Measurements from ENCODE around the gene TSNAX.
"Not testable (repeated sequence)": the region's sequence is repeated elsewhere in the genome, so short reads cannot be mapped to it uniquely, and the experiment has no call there.

TSNAX gene

GRCh38 chr1:231564373-231564772, 35.9 kb downstream of the TSNAX start:
- Histone ChIP-seq H3K4me1 (ENCODE audit: low read length) (no peaks in the 10 kb centered on the region), H3K9me2 (replicated peaks; ENCODE audit: insufficient read depth, low read length) (no peaks in the 10 kb centered on the region), H2AFZ (ENCODE audit: low read length) (no peak overlapping the region), H4K20me1 (ENCODE audit: insufficient read depth, low read length) (0 out of 2 replicates have a peak, but pooled peaks cover 4% of the 10 kb centered on the region), H3F3A (ENCODE audit: insufficient read depth, low read length) (no peaks in the 10 kb centered on the region; the same call in 1 of the 2 replicates), H3K36me3 (replicated peaks; ENCODE audit: insufficient read depth, low read length) (no peaks in the 10 kb centered on the region; the same call in 1 of the 2 replicates), H3K27me3 (replicated peaks; ENCODE audit: insufficient read depth, low read length) (no peaks in the 10 kb centered on the region), H3K27ac (ENCODE audit: low read length) (no peak overlapping the region), H3K4me2 (ENCODE audit: low read depth, low read length) (no peak overlapping the region), H3K9me3 (replicated peaks; ENCODE audit: insufficient read depth, low read length) (no peaks in the 10 kb centered on the region), H3K9ac (ENCODE audit: low read length) (no peak overlapping the region), H3K4me3 (ENCODE audit: low read length) (no peak overlapping the region), H3K79me2 (ENCODE audit: low read length) (no peaks in the 10 kb centered on the region)
- no peak for DNase-seq
- no peak for TF ChIP-seq CTCF (IDR thresholded peaks at IDR 0.05; ENCODE audit: low read length)
- TF ChIP-seq EZH2phosphoT487 (IDR thresholded peaks at IDR 0.05; ENCODE audit: low read length) = no peak
- no peak for TF ChIP-seq EZH2 (optimal IDR thresholded peaks at IDR 0.05; ENCODE audit: low read depth, low read length)

- Histone ChIP-seq H4K20me1 (ENCODE audit: insufficient read depth, low read length) (0 out of 2 replicates have a peak, but pooled peaks cover 4% of the 10 kb centered on the region), H3F3A (ENCODE audit: insufficient read depth, low read length) (no peaks in the 10 kb centered on the region; the same call in 1 of the 2 replicates), H3K9ac (ENCODE audit: low read length) (no peak overlapping the region), H3K36me3 (replicated peaks; ENCODE audit: insufficient read depth, low read length) (no peaks in the 10 kb centered on the region; the same call in 1 of the 2 replicates), H3K79me2 (ENCODE audit: low read length) (no peaks in the 10 kb centered on the region), H3K9me2 (replicated peaks; ENCODE audit: insufficient read depth, low read length) (no peaks in the 10 kb centered on the region), H3K4me2 (ENCODE audit: low read depth, low read length) (no peak overlapping the region), H2AFZ (ENCODE audit: low read length) (no peak overlapping the region), H3K4me1 (ENCODE audit: low read length) (no peaks in the 10 kb centered on the region), H3K27me3 (replicated peaks; ENCODE audit: insufficient read depth, low read length) (no peaks in the 10 kb centered on the region), H3K27ac (ENCODE audit: low read length) (no peak overlapping the region), H3K4me3 (ENCODE audit: low read length) (no peak overlapping the region), H3K9me3 (replicated peaks; ENCODE audit: insufficient read depth, low read length) (no peaks in the 10 kb centered on the region)
- TF ChIP-seq EZH2 (optimal IDR thresholded peaks at IDR 0.05; ENCODE audit: low read depth, low read length) (no peak), EZH2phosphoT487 (IDR thresholded peaks at IDR 0.05; ENCODE audit: low read length) (no peak), CTCF (IDR thresholded peaks at IDR 0.05; ENCODE audit: low read length) (no peak)
- no peak for DNase-seq
Measured at GRCh38 chr1:231566496-231566895, 38.0 kb downstream of the TSNAX start.

GRCh38 chr1:231570262-231570661, 41.8 kb downstream of the TSNAX start:
- not testable (repeated sequence) for DNase-seq

GRCh38 chr1:231571904-231572303, 43.4 kb downstream of the TSNAX start:
- H3K4me3 ChIP-seq (ENCODE audit: low read length) = no peak overlapping the region
- H2AFZ ChIP-seq (ENCODE audit: low read length) = no peak overlapping the region
- no peaks in the 10 kb centered on the region for H3K79me2 ChIP-seq (ENCODE audit: low read length)
- H4K20me1 ChIP-seq (ENCODE audit: insufficient read depth, low read length) = no peaks in the 10 kb centered on the region
- H3K27ac ChIP-seq (ENCODE audit: low read length) = no peak overlapping the region
- H3F3A ChIP-seq (ENCODE audit: insufficient read depth, low read length) = no peaks in the 10 kb centered on the region
- H3K4me1 ChIP-seq (ENCODE audit: low read length) = no peaks in the 10 kb centered on the region
- no peaks in the 10 kb centered on the region for H3K9me2 ChIP-seq (replicated peaks; ENCODE audit: insufficient read depth, low read length)
- H3K4me2 ChIP-seq (ENCODE audit: low read depth, low read length) = no peak overlapping the region
- H3K27me3 ChIP-seq (replicated peaks; ENCODE audit: insufficient read depth, low read length) = no peaks in the 10 kb centered on the region
- H3K9ac ChIP-seq (ENCODE audit: low read length) = no peak overlapping the region
- no peaks in the 10 kb centered on the region for H3K9me3 ChIP-seq (replicated peaks; ENCODE audit: insufficient read depth, low read length)
- no peak for TF ChIP-seq EZH2 (optimal IDR thresholded peaks at IDR 0.05; ENCODE audit: low read depth, low read length)
- TF ChIP-seq CTCF (IDR thresholded peaks at IDR 0.05; ENCODE audit: low read length) = no peak
- TF ChIP-seq EZH2phosphoT487 (IDR thresholded peaks at IDR 0.05; ENCODE audit: low read length) = no peak
- H3K36me3 ChIP-seq (replicated peaks; ENCODE audit: insufficient read depth, low read length) = no peaks in the 10 kb centered on the region
- no peak for DNase-seq

More at GRCh38 chr1:231570262-231570661, 41.8 kb downstream of the TSNAX start:
- H3F3A ChIP-seq (ENCODE audit: insufficient read depth, low read length); H3K4me3 ChIP-seq (ENCODE audit: low read length); H3K79me2 ChIP-seq (ENCODE audit: low read length); H3K4me2 ChIP-seq (ENCODE audit: low read depth, low read length); H3K36me3 ChIP-seq (replicated peaks; ENCODE audit: insufficient read depth, low read length); H3K9me2 ChIP-seq (replicated peaks; ENCODE audit: insufficient read depth, low read length); H3K4me1 ChIP-seq (ENCODE audit: low read length); H4K20me1 ChIP-seq (ENCODE audit: insufficient read depth, low read length); H3K9me3 ChIP-seq (replicated peaks; ENCODE audit: insufficient read depth, low read length); H2AFZ ChIP-seq (ENCODE audit: low read length); H3K27ac ChIP-seq (ENCODE audit: low read length); H3K9ac ChIP-seq (ENCODE audit: low read length); H3K27me3 ChIP-seq (replicated peaks; ENCODE audit: insufficient read depth, low read length): not testable (repeated sequence)

Measured in MM.1S (cell line).